ENCODE results near the gene ZNF236. TPM values are rescaled to one million over a fixed set of nuclear protein-coding genes. Genes with fewer than 3 reads are reported as not detected.

The ZNF236 gene
- polyA plus RNA-seq, 3 donors = 1.1 to 3.6 (median 2.1) TPM

- no peak overlapping the region for H3K27ac ChIP-seq (ENCODE audit: low read depth, low read length)
- WGBS, 3 donors = 76 to 92% (median 87%) methylated on average over 4 of the region's 4 CpGs
These were observed 22.6 kb downstream of the ZNF236 start for GRCh38 chr18:76844742-76845477.

- no peak overlapping the region for H3K27ac ChIP-seq (ENCODE audit: low read depth, low read length)
These were observed 23.9 kb downstream of the ZNF236 start for GRCh38 chr18:76846217-76846616.

GRCh38 chr18:76847916-76848315, 25.6 kb downstream of the ZNF236 start:
- no peak overlapping the region for H3K27ac ChIP-seq (ENCODE audit: low read depth, low read length)
- 61 to 69% (median 62%) methylated on average over 2 of the region's 2 CpGs for WGBS, 3 donors

More at GRCh38 chr18:76846217-76846616, 23.9 kb downstream of the ZNF236 start:
- 89 to 92% (median 91%) methylated on average over 5 of the region's 5 CpGs for WGBS, 3 donors

- H3K27ac ChIP-seq (ENCODE audit: low read depth, low read length) = no peak overlapping the region
- WGBS, 3 donors = 80 to 91% (median 85%) methylated on average over 1 of the region's 1 CpG
These were observed 27.8 kb downstream of the ZNF236 start for GRCh38 chr18:76850112-76850511.

- WGBS, 3 donors = 92 to 96% (median 94%) methylated on average over 4 of the region's 4 CpGs
- H3K27ac ChIP-seq (ENCODE audit: low read depth, low read length) = no peak overlapping the region
These were observed 33.2 kb downstream of the ZNF236 start for GRCh38 chr18:76855594-76855993.

- no peak overlapping the region for H3K27ac ChIP-seq (ENCODE audit: low read depth, low read length)
- WGBS, 3 donors = 69 to 93% (median 90%) methylated on average over 4 of the region's 4 CpGs
These were observed 35.1 kb downstream of the ZNF236 start for GRCh38 chr18:76857476-76857875.

- WGBS, 3 donors = 85 to 92% (median 88%) methylated on average over 14 of the region's 14 CpGs
- H3K27ac ChIP-seq (ENCODE audit: low read depth, low read length) = no peak overlapping the region
These were observed 37.4 kb downstream of the ZNF236 start for GRCh38 chr18:76859474-76860339.

GRCh38 chr18:76860411-76860810, 38.1 kb downstream of the ZNF236 start:
- WGBS, 3 donors = 78 to 85% (median 85%) methylated on average over 6 of the region's 6 CpGs

GRCh38 chr18:76866666-76867065, 44.3 kb downstream of the ZNF236 start:
- no peak overlapping the region for H3K27ac ChIP-seq (ENCODE audit: low read depth, low read length)
- 77 to 82% (median 82%) methylated on average over 9 of the region's 9 CpGs for WGBS, 3 donors

More at GRCh38 chr18:76860411-76860810, 38.1 kb downstream of the ZNF236 start:
- H3K27ac ChIP-seq (ENCODE audit: low read depth, low read length) = no peak overlapping the region

- H3K27ac ChIP-seq (ENCODE audit: low read depth, low read length) = no peak overlapping the region
- 91 to 93% (median 92%) methylated on average over 6 of the region's 6 CpGs for WGBS, 3 donors
These were observed 51.0 kb downstream of the ZNF236 start for GRCh38 chr18:76873311-76873710.

- WGBS, 3 donors = 90 to 96% (median 93%) methylated on average over 17 of the region's 17 CpGs
These were observed 51.4 kb downstream of the ZNF236 start for GRCh38 chr18:76873713-76874112.

GRCh38 chr18:76874642-76875389, 52.5 kb downstream of the ZNF236 start:
- H3K27ac ChIP-seq (ENCODE audit: low read depth, low read length) = no peak overlapping the region
- WGBS, 3 donors = 89 to 91% (median 91%) methylated on average over 13 of the region's 13 CpGs

More at GRCh38 chr18:76873713-76874112, 51.4 kb downstream of the ZNF236 start:
- no peak overlapping the region for H3K27ac ChIP-seq (ENCODE audit: low read depth, low read length)

GRCh38 chr18:76875390-76876325, 53.3 kb downstream of the ZNF236 start:
- WGBS, 3 donors = 44 to 71% (median 67%) methylated on average over 14 of the region's 14 CpGs
- no peak overlapping the region for H3K27ac ChIP-seq (ENCODE audit: low read depth, low read length)

- 85 to 98% (median 88%) methylated on average over 5 of the region's 5 CpGs for WGBS, 3 donors
- no peak overlapping the region for H3K27ac ChIP-seq (ENCODE audit: low read depth, low read length)
These were observed 56.1 kb downstream of the ZNF236 start for GRCh38 chr18:76878426-76878825.

- no peak overlapping the region for H3K27ac ChIP-seq (ENCODE audit: low read depth, low read length)
- WGBS, 3 donors = 94 to 98% (median 97%) methylated on average over 17 of the region's 17 CpGs
These were observed 57.7 kb downstream of the ZNF236 start for GRCh38 chr18:76880026-76880425.

- WGBS, 3 donors = 91 to 98% (median 94%) methylated on average over 4 of the region's 4 CpGs
- no peak overlapping the region for H3K27ac ChIP-seq (ENCODE audit: low read depth, low read length)
These were observed 59.4 kb downstream of the ZNF236 start for GRCh38 chr18:76881744-76882143.

- 68 to 75% (median 68%) methylated on average over 5 of the region's 5 CpGs for WGBS, 3 donors
- H3K27ac ChIP-seq (ENCODE audit: low read depth, low read length) = no peak overlapping the region
These were observed 59.8 kb downstream of the ZNF236 start for GRCh38 chr18:76882146-76882545.

- 95 to 97% (median 95%) methylated on average over 5 of the region's 5 CpGs for whole genome bisulfite sequencing, 3 donors
- no peak overlapping the region for H3K27ac ChIP-seq (ENCODE audit: low read depth, low read length)
These were observed 62.6 kb downstream of the ZNF236 start for GRCh38 chr18:76885001-76885400.
